ENCODE results near the gene TNFSF13. TPM values are rescaled to one million over a fixed set of nuclear protein-coding genes. Genes with fewer than 3 reads are reported as not detected.

Gene TNFSF13
- total RNA-seq, 4 donors from 2014 or later: 14.5 to 47.1 (median 27.2) TPM

DNA sequence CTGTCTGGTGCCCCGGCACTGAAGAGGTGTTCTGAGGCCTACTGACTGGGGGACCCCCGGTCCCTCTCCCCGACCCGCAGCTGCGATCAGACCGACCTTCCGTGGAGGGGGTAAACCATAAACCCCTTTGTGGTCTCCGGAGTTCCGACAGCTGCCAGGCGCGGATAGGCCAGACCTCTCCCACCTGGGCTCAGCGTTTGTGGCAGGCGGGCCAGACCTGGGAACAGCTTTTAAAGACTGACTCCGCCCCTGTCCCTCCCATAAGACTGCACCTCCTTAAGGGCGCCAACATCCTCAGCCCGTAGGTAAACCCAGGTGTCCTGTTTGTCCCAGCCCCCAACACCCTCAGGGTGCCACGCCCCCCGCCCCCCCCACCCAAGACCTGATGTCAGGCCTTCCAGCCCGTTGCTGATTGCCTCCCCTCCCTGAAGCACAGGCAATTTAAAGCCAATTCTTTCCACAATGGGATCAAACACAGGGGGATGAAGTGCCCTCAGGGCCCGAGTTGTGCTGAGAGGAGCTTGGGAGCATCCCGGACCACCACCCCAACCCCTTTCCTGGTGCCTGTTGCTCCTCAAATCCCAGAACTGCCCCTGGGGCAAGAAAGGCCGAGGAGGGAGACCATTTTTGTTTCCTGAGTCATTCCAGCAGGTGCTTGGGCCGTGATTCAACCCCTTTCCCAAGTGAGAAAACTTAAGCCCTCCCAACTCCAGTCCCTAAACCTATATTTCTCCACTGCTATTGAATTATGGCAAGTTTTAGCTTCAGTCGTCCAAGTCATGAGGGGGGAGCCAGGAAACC is 31.5 kb downstream of the TNFSF13 start, which contains the start of gene SOX15:
TSS of gene SOX15 (minus strand) at position 204 of the 801 bp plus-strand sequence. CDS start 418 bp downstream, outside the sequence.
- WGBS, 2 donors (ENCODE audit: low coverage in 1 of 2): 40 to 80% methylated on average over 1 of the region's 24 CpGs
- peak within 1 kb of the TSS; percentile 64 to 89 (median 88) for H3K27ac ChIP-seq
- TF ChIP-seq POLR2AphosphoS5 (IDR thresholded peaks at IDR 0.05): no peak
- no peak for TF ChIP-seq EP300 (IDR thresholded peaks at IDR 0.05)
- no peak for TF ChIP-seq POLR2A (IDR thresholded peaks at IDR 0.05)
- TF ChIP-seq, protein P1, sequence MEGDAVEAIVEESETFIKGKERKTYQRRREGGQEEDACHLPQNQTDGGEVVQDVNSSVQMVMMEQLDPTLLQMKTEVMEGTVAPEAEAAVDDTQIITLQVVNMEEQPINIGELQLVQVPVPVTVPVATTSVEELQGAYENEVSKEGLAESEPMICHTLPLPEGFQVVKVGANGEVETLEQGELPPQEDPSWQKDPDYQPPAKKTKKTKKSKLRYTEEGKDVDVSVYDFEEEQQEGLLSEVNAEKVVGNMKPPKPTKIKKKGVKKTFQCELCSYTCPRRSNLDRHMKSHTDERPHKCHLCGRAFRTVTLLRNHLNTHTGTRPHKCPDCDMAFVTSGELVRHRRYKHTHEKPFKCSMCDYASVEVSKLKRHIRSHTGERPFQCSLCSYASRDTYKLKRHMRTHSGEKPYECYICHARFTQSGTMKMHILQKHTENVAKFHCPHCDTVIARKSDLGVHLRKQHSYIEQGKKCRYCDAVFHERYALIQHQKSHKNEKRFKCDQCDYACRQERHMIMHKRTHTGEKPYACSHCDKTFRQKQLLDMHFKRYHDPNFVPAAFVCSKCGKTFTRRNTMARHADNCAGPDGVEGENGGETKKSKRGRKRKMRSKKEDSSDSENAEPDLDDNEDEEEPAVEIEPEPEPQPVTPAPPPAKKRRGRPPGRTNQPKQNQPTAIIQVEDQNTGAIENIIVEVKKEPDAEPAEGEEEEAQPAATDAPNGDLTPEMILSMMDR (IDR thresholded peaks at IDR 0.05): no peak
- peaks cover 3 to 68% of the 10 kb centered on the region in 2 donors for H3K36me3 ChIP-seq
- no peaks in the 10 kb centered on the region for H3K9me3 ChIP-seq
- no peaks in the 10 kb centered on the region for H3K27me3 ChIP-seq
- H3K4me1 ChIP-seq: peaks cover 0 to 46% (median 15%) of the 10 kb centered on the region in 3 donors
- H3K4me3 ChIP-seq: peak within 1 kb of the TSS; percentile 35 to 74
- no peak for ATAC-seq

DNA sequence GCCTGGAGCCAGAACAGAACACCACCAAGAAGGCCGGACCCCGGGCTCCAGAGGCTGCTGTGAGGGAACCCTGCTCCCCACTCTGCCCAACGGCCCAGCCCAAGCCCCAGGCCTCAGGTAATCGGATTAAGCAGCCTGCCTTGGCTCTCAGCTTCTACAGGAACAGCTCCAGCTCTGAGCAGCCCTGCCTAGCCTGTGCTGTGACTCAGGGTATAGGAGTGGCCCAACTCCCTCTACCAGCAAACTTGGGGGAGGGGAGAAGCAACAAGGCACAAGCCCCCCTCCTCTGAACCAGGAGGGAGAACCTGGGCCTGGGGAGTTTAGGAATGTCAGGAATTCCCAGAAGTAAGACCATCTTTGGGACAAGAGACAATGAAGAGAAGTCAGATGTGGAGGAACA is 32.2 kb downstream of the TNFSF13 start:
- Histone ChIP-seq H3K36me3 (peaks cover 3 to 74% of the 10 kb centered on the region in 2 donors), H3K27me3 (no peaks in the 10 kb centered on the region), H3K9me3 (no peaks in the 10 kb centered on the region), H3K4me1 (peaks cover 0 to 39% (median 14%) of the 10 kb centered on the region in 3 donors), H3K27ac (peak overlapping the region in 1 of 4 donors; percentile 87), H3K4me3 (no peak overlapping the region)
- ATAC-seq: no peak
- TF ChIP-seq, protein P1 (IDR thresholded peaks at IDR 0.05): no peak
- TF ChIP-seq EP300 (IDR thresholded peaks at IDR 0.05) (no peak), POLR2A (IDR thresholded peaks at IDR 0.05) (no peak), POLR2AphosphoS5 (IDR thresholded peaks at IDR 0.05) (no peak)
- WGBS, 2 donors (ENCODE audit: low coverage in 1 of 2): no CpG with 5 or more reads among the region's 4 CpGs

DNA sequence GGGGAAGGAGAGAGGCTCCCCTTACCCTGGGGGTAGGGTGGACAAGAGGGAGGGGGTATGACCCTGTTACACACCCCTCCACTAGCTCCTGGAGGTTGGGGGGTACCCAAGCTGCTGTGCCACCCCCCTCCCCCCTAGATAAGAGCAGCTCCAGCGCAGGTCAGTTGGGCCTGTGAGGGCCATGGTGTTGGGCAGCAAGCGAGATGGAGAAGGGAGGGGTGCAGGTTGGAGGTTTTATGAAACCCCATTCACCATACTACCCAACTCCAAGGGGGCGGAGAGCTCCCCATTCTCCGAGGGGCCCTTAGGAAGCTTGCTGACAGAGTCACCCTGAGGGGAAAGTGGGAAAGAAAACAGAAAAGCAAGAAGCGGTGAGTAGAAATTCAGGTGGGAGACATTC is 33.0 kb downstream of the TNFSF13 start:
- Histone ChIP-seq H3K27me3 (no peaks in the 10 kb centered on the region), H3K9me3 (no peaks in the 10 kb centered on the region), H3K4me3 (no peak overlapping the region), H3K4me1 (peaks cover 0 to 36% (median 13%) of the 10 kb centered on the region in 3 donors), H3K36me3 (peaks cover 3 to 75% of the 10 kb centered on the region in 2 donors), H3K27ac (no peak overlapping the region)
- TF ChIP-seq POLR2A (IDR thresholded peaks at IDR 0.05) (no peak), POLR2AphosphoS5 (IDR thresholded peaks at IDR 0.05) (no peak), EP300 (IDR thresholded peaks at IDR 0.05) (no peak)
- TF ChIP-seq, protein P1 (IDR thresholded peaks at IDR 0.05): no peak
- no peak for ATAC-seq
- WGBS, 2 donors (ENCODE audit: low coverage in 1 of 2): 81% methylated on average over 3 of the region's 5 CpGs; no CpG with 5 or more reads in 1 of the 2 donors

DNA sequence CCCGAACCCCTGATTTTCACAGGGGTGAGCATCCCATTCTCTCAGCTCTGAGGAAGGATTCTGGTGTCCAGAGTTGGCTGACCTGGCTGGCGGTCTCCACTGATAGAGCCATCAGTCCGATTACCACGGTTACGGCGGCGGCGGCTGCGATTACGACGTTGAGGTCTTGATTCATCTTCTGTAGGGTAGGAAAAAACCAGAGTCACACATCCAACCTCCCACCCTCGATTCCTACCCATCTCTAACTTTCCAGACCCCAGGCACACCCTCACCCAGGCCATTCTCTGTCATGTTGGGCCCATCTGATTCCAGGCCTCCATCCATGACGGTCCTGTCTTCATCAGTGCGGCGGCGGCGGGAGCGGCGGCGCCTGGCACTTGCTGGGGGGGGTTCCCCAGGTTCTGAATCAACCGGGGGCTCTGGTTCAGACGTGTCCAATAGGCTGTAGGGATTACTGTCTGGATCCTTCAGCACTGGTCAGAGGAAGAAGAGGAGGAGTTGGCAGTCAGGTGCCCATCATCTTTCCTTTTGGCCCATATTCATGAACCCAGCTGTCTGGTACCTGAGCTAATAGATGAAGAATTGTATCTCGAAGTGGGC is 34.0 kb downstream of the TNFSF13 start:
- 73 to 89% methylated on average over 2 to 11 of the region's 23 CpGs for WGBS, 2 donors (ENCODE audit: low coverage in 1 of 2)
- H3K4me3 ChIP-seq: no peak overlapping the region
- peaks cover 3 to 75% of the 10 kb centered on the region in 2 donors for H3K36me3 ChIP-seq
- TF ChIP-seq EP300 (IDR thresholded peaks at IDR 0.05): no peak
- TF ChIP-seq, protein P1 (IDR thresholded peaks at IDR 0.05): no peak
- no peak for TF ChIP-seq POLR2A (IDR thresholded peaks at IDR 0.05)
- TF ChIP-seq POLR2AphosphoS5 (IDR thresholded peaks at IDR 0.05): no peak
- H3K27me3 ChIP-seq: no peaks in the 10 kb centered on the region
- H3K27ac ChIP-seq: no peak overlapping the region
- H3K9me3 ChIP-seq: no peaks in the 10 kb centered on the region
- ATAC-seq: no peak
- H3K4me1 ChIP-seq: peaks cover 0 to 26% (median 10%) of the 10 kb centered on the region in 3 donors
